ENCODE data around the gene TGFA. TPM values are rescaled to one million over a fixed set of nuclear protein-coding genes. Genes with fewer than 3 reads are reported as not detected.

Gene TGFA
- total RNA-seq, 2 experiments from 2014 or later, result 0.07 TPM; not detected in 1

DNA sequence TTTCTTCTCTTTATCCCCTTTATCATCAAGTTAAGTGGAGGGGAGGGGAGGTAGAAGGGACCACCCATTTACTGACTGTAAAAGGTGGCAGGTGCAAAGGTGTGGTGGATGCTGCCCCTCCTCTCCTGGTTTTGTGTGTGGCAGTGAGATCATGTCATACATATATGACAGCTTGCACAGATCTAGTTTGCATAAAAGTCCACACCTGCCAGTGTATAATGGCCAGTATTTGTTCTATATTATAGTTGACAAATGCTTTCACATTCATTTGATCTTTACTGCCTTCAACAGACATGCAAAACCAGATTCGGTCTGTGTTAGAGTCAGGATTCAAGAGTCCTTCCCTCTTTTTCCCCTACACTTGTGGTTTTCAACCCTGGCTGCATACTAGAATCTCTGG is 55.1 kb downstream of the TGFA start:
- H3K27ac Mint-ChIP-seq, result no peak overlapping the region
- H3K36me3 Mint-ChIP-seq (ENCODE audit: low read depth), result no peaks in the 10 kb centered on the region
- no peaks in the 10 kb centered on the region for H3K9me3 Mint-ChIP-seq
- H3K4me1 Mint-ChIP-seq, result no peaks in the 10 kb centered on the region
- ChIA-PET POLR2A (no interaction called here), CTCF (no interaction called here)
- H3K27me3 Mint-ChIP-seq, result peaks cover 16% of the 10 kb centered on the region
- no peak overlapping the region for H3K4me3 Mint-ChIP-seq
- no peak for DNase-seq

DNA sequence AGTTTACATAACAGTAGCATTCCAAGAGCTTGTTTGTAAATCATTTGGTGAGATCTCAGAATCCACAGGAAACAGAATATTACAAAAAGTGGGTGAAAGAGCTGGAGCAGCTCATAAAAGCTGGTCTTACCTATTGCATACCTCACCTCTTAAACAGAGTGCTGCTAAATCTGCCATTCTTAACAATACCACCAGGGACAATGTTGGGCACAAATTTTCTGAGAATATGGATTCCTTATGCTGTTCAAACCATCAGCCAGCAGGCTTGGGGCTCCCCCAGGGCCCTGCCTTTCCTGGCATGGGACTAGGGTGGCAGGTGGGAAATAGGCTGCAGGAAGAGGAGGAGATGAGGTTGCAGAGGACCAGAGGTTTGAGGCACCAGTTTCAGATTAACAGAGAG is 55.6 kb downstream of the TGFA start:
- no peak overlapping the region for H3K27ac Mint-ChIP-seq
- no peaks in the 10 kb centered on the region for H3K36me3 Mint-ChIP-seq (ENCODE audit: low read depth)
- H3K27me3 Mint-ChIP-seq, result peaks cover 16% of the 10 kb centered on the region
- no peaks in the 10 kb centered on the region for H3K9me3 Mint-ChIP-seq
- ChIA-PET CTCF (no interaction called here), POLR2A (no interaction called here)
- H3K4me1 Mint-ChIP-seq, result no peaks in the 10 kb centered on the region
- DNase-seq, result no peak
- H3K4me3 Mint-ChIP-seq, result no peak overlapping the region

DNA sequence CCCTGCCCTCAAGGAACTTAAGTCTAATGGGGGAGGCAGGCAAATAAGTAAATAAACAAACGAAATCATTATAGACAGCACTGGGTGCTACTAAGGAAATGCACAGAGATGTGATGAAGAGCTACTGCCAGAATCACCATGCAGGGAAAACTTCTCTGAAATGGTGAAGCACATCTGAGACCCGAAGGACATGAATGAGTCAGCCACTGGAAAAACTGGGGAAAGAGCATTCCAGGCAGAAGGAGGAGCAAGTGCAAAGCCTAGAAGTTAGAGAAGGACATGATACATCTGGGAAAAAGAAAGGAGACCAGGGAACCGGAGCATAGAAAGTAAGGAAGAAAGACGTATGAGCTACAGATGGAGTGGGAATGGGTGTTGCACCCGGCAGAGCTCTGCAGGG is 56.8 kb downstream of the TGFA start:
- CTCF ChIA-PET, result no interaction called here
- Mint-ChIP-seq H3K4me3 (no peak overlapping the region), H3K27me3 (peaks cover 16% of the 10 kb centered on the region), H3K4me1 (no peaks in the 10 kb centered on the region), H3K9me3 (no peaks in the 10 kb centered on the region), H3K36me3 (ENCODE audit: low read depth) (no peaks in the 10 kb centered on the region), H3K27ac (no peak overlapping the region)
- no peak for DNase-seq
- POLR2A ChIA-PET, result no interaction called here

- Mint-ChIP-seq H3K4me3 (no peak overlapping the region), H3K4me1 (no peaks in the 10 kb centered on the region), H3K27ac (no peak overlapping the region), H3K27me3 (peaks cover 16% of the 10 kb centered on the region), H3K9me3 (no peaks in the 10 kb centered on the region), H3K36me3 (ENCODE audit: low read depth) (no peaks in the 10 kb centered on the region)
- CTCF ChIA-PET, result no interaction called here
- POLR2A ChIA-PET, result no interaction called here
- DNase-seq, result no peak
These were observed 59.2 kb downstream of the TGFA start for GRCh38 chr2:70494293-70494886.

DNA sequence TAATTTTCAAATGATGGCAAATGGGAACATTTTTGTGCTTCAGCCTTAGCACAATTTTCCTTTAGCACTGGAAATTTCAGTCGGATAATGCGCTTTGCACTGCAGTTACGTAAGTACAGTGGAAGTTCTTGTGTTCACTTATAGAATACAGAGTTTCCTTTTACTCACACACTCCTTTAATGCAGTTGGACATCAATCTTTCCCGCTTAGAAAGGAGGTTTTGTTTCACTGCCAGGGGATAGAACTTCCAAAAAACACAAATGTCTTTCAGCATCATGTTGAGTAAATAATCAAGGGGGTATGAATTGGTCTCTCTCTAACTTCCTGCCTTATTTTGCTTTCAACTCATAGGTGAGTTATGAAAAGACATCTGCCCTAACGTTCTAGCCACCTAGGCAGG is 63.2 kb downstream of the TGFA start:
- Mint-ChIP-seq H3K27me3 (peaks cover 6% of the 10 kb centered on the region), H3K27ac (no peak overlapping the region), H3K4me3 (no peak overlapping the region), H3K4me1 (no peaks in the 10 kb centered on the region), H3K9me3 (no peaks in the 10 kb centered on the region), H3K36me3 (ENCODE audit: low read depth) (no peaks in the 10 kb centered on the region)
- CTCF ChIA-PET, result no interaction called here
- POLR2A ChIA-PET, result no interaction called here
- no peak for DNase-seq

GRCh38 chr2:70489165-70489564 is 64.5 kb downstream of the TGFA start:
- no peak overlapping the region for H3K27ac Mint-ChIP-seq
- H3K4me3 Mint-ChIP-seq, result no peak overlapping the region
- no peaks in the 10 kb centered on the region for H3K9me3 Mint-ChIP-seq
- DNase-seq, result no peak
- peaks cover 10% of the 10 kb centered on the region for H3K27me3 Mint-ChIP-seq
- POLR2A ChIA-PET, result no interaction called here
- H3K36me3 Mint-ChIP-seq (ENCODE audit: low read depth), result no peaks in the 10 kb centered on the region
- CTCF ChIA-PET, result no interaction called here
- H3K4me1 Mint-ChIP-seq, result no peaks in the 10 kb centered on the region

DNA sequence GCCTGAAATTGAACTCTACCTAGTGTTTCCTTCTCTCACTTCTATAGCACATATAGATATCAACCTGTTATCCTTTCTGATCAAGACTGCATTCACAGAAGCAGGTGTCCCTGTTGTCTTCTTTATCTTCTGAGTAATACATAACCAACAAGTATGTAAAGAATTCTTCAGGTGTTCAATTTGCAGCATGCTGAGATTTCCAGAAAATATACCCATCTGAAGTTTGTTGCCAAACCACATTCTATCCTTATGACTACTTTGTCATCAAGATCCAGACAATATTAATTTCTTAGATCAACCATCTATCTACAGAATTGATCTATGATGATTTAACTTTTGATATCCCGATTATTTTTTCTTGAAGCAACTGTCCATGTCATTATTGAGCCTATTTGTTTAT is 69.5 kb downstream of the TGFA start:
- DNase-seq, result no peak
- Mint-ChIP-seq H3K4me1 (no peaks in the 10 kb centered on the region), H3K36me3 (ENCODE audit: low read depth) (no peaks in the 10 kb centered on the region), H3K9me3 (no peaks in the 10 kb centered on the region), H3K27ac (no peak overlapping the region), H3K4me3 (no peak overlapping the region), H3K27me3 (peaks cover 12% of the 10 kb centered on the region)
- ChIA-PET POLR2A (no interaction called here), CTCF (no interaction called here)

GRCh38 chr2:70482401-70482800 is 71.2 kb downstream of the TGFA start:
- POLR2A ChIA-PET, result no interaction called here
- no peak overlapping the region for H3K4me3 Mint-ChIP-seq
- no peak for DNase-seq
- no peaks in the 10 kb centered on the region for H3K9me3 Mint-ChIP-seq
- H3K4me1 Mint-ChIP-seq, result no peaks in the 10 kb centered on the region
- CTCF ChIA-PET, result no interaction called here
- H3K27ac Mint-ChIP-seq, result no peak overlapping the region
- H3K36me3 Mint-ChIP-seq (ENCODE audit: low read depth), result no peaks in the 10 kb centered on the region
- H3K27me3 Mint-ChIP-seq, result peaks cover 16% of the 10 kb centered on the region

- no peak overlapping the region for H3K27ac Mint-ChIP-seq
- ChIA-PET CTCF (no interaction called here), POLR2A (no interaction called here)
- peaks cover 19% of the 10 kb centered on the region for H3K27me3 Mint-ChIP-seq
- DNase-seq, result no peak
- H3K36me3 Mint-ChIP-seq (ENCODE audit: low read depth), result no peaks in the 10 kb centered on the region
- peaks cover 3% of the 10 kb centered on the region for H3K4me1 Mint-ChIP-seq
- H3K9me3 Mint-ChIP-seq, result no peaks in the 10 kb centered on the region
- H3K4me3 Mint-ChIP-seq, result no peak overlapping the region
These were observed 73.2 kb downstream of the TGFA start for GRCh38 chr2:70480468-70480867.

- peaks cover 9% of the 10 kb centered on the region for H3K4me1 Mint-ChIP-seq
- no peaks in the 10 kb centered on the region for H3K9me3 Mint-ChIP-seq
- no peak overlapping the region for H3K4me3 Mint-ChIP-seq
- no peaks in the 10 kb centered on the region for H3K36me3 Mint-ChIP-seq (ENCODE audit: low read depth)
- DNase-seq, result no peak
- ChIA-PET POLR2A (no interaction called here), CTCF (interaction anchor here (1.2 kb wide), 1 partner anchor 12 kb away, joined by 3 read pairs; no protein-coding TSS in a partner anchor)
- H3K27ac Mint-ChIP-seq, result no peak overlapping the region
- H3K27me3 Mint-ChIP-seq, result peaks cover 16% of the 10 kb centered on the region
These were observed 73.8 kb downstream of the TGFA start for GRCh38 chr2:70479816-70480215.

DNA sequence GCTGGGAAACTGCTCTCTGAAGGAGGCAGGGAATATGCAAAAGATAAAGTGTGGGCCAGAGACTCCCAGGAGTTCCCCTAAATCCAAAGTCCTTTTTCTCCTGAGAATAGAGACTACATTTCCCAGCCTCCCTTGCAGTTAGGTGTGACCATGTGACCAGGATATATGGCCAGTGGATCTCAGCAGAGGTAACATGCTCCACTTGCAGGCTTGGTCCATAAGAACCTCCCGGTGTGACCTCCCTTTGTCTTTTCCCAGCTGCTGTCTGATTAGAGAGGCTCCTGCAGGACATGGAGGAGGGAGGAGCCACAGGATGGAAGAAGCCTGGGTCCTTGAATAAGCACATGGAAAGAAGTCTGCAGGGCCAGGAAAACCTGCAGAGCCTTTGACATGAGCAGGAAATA is 76.2 kb downstream of the TGFA start:
- Mint-ChIP-seq H3K9me3 (no peaks in the 10 kb centered on the region), H3K4me3 (no peak overlapping the region), H3K27me3 (peaks cover 13% of the 10 kb centered on the region), H3K27ac (no peak overlapping the region), H3K36me3 (ENCODE audit: low read depth) (no peaks in the 10 kb centered on the region), H3K4me1 (peaks cover 22% of the 10 kb centered on the region)
- DNase-seq, result no peak
- ChIA-PET CTCF (interaction anchor here (1.6 kb wide), 1 partner anchor 12 kb away, joined by 3 read pairs; no protein-coding TSS in a partner anchor), POLR2A (no interaction called here)

DNA sequence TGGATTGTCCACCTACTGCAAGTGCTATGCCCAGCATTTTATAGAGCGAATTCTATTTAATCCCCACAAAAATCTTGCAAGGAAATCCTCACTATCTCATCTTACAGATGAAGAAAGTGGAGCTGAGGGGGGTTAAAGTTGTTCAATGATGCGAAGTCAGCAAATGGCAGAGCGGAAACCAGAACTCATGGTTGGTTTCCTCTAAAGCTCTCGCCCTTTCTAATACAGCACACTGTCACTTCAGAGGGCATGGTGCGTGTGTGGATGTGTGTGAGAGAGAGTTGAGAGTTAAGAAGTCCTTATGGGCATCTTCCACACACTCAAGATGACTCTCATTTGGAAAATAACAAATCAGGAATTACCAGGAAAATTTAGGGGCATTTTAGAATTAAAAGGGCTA is 78.4 kb downstream of the TGFA start:
- H3K27me3 Mint-ChIP-seq, result peaks cover 13% of the 10 kb centered on the region
- no peak for DNase-seq

GRCh38 chr2:70474256-70474848 is 79.3 kb downstream of the TGFA start:
- Mint-ChIP-seq H3K4me1 (peaks cover 31% of the 10 kb centered on the region), H3K27me3 (peaks cover 9% of the 10 kb centered on the region), H3K27ac (no peak overlapping the region), H3K36me3 (ENCODE audit: low read depth) (no peaks in the 10 kb centered on the region), H3K4me3 (no peak overlapping the region), H3K9me3 (no peaks in the 10 kb centered on the region)
- DNase-seq, result no peak
- CTCF ChIA-PET, result interaction anchor here (0.6 to 1.3 kb wide), 2 partner anchors 12 to 1490 kb away, joined by 3 to 6 read pairs; no protein-coding TSS in a partner anchor
- POLR2A ChIA-PET, result no interaction called here

More for the DNA sequence above, 78.4 kb downstream of the TGFA start:
- peaks cover 29% of the 10 kb centered on the region for H3K4me1 Mint-ChIP-seq
- no peaks in the 10 kb centered on the region for H3K36me3 Mint-ChIP-seq (ENCODE audit: low read depth)
- H3K27ac Mint-ChIP-seq, result peak overlapping the region; percentile 41
- CTCF ChIA-PET, result interaction anchor here (0.8 kb wide), 1 partner anchor 20 kb away, joined by 3 read pairs; no protein-coding TSS in a partner anchor
- no peaks in the 10 kb centered on the region for H3K9me3 Mint-ChIP-seq
- POLR2A ChIA-PET, result no interaction called here
- H3K4me3 Mint-ChIP-seq, result no peak overlapping the region

GRCh38 chr2:70473101-70473722 is 80.4 kb downstream of the TGFA start:
- H3K4me3 Mint-ChIP-seq, result no peak overlapping the region

More at GRCh38 chr2:70473101-70473722, 80.4 kb downstream of the TGFA start:
- POLR2A ChIA-PET, result no interaction called here
- no peaks in the 10 kb centered on the region for H3K9me3 Mint-ChIP-seq
- no peaks in the 10 kb centered on the region for H3K36me3 Mint-ChIP-seq (ENCODE audit: low read depth)
- peak overlapping the region; percentile 0 for H3K27ac Mint-ChIP-seq
- peaks cover 31% of the 10 kb centered on the region for H3K4me1 Mint-ChIP-seq
- CTCF ChIA-PET, result interaction anchor here (1.3 kb wide), 1 partner anchor 13 kb away, joined by 6 read pairs; no protein-coding TSS in a partner anchor
- H3K27me3 Mint-ChIP-seq, result peaks cover 7% of the 10 kb centered on the region
- DNase-seq, result no peak
